Osteocyte (in vitro differentiated cells): ENCODE measurements around the gene PAAF1. TPM values are rescaled to one million over a fixed set of nuclear protein-coding genes. Genes with fewer than 3 reads are reported as not detected.

ENCODE experiments used
- DNase-seq: peaks from one replicate; pipeline ENCODE4 v3.0.0; 2021; ENCODE audit warnings: mixed read lengths; ENCODE audit not compliant: unreplicated experiment; ENCODE audit errors: extremely low spot score
- H3K27ac Mint-ChIP-seq: one replicate; pipeline ENCODE4 v1.8.0; 2021; ENCODE audit warnings: mild to moderate bottlenecking, mixed read lengths; ENCODE audit not compliant: unreplicated experiment
- H3K27me3 Mint-ChIP-seq: one replicate; pipeline ENCODE4 v1.8.0; 2021; ENCODE audit warnings: mixed read lengths; ENCODE audit not compliant: unreplicated experiment
- H3K36me3 Mint-ChIP-seq: one replicate; pipeline ENCODE4 v1.8.0; 2021; ENCODE audit warnings: mixed read lengths; ENCODE audit not compliant: unreplicated experiment
- H3K4me1 Mint-ChIP-seq: one replicate; pipeline ENCODE4 v1.8.0; 2021; ENCODE audit warnings: mixed read lengths; ENCODE audit not compliant: unreplicated experiment
- H3K4me3 Mint-ChIP-seq: one replicate; pipeline ENCODE4 v1.8.0; 2021; ENCODE audit warnings: mild to moderate bottlenecking, moderate library complexity, mixed read lengths; ENCODE audit not compliant: unreplicated experiment
- H3K9me3 Mint-ChIP-seq: one replicate; pipeline ENCODE4 v1.8.0; 2021; ENCODE audit warnings: mixed read lengths; ENCODE audit not compliant: unreplicated experiment
- total RNA-seq: library from RNA; stranded (reverse); gene quantifications from 2 replicates; pipeline ENCODE4 v1.2.1, GENCODE V29; 2021
- TF ChIP-seq, protein P1 (sequence below): fragments of 200-600 bp; sonication (generic); IDR thresholded peaks from 2 replicates; pipeline ENCODE4 v1.5.0; 2021; ENCODE audit warnings: antibody characterized with exemption, mild to moderate bottlenecking, moderate library complexity

Gene PAAF1
- total RNA-seq, 1 donor from 2014 or later, result 17.3 TPM

GRCh38 chr11:73969091-73969490 is 92.3 kb downstream of the PAAF1 start:
- H3K9me3 Mint-ChIP-seq, result no peaks in the 10 kb centered on the region
- no peak overlapping the region for H3K27ac Mint-ChIP-seq
- no peaks in the 10 kb centered on the region for H3K27me3 Mint-ChIP-seq
- peaks cover 22% of the 10 kb centered on the region for H3K4me1 Mint-ChIP-seq
- TF ChIP-seq, protein P1, sequence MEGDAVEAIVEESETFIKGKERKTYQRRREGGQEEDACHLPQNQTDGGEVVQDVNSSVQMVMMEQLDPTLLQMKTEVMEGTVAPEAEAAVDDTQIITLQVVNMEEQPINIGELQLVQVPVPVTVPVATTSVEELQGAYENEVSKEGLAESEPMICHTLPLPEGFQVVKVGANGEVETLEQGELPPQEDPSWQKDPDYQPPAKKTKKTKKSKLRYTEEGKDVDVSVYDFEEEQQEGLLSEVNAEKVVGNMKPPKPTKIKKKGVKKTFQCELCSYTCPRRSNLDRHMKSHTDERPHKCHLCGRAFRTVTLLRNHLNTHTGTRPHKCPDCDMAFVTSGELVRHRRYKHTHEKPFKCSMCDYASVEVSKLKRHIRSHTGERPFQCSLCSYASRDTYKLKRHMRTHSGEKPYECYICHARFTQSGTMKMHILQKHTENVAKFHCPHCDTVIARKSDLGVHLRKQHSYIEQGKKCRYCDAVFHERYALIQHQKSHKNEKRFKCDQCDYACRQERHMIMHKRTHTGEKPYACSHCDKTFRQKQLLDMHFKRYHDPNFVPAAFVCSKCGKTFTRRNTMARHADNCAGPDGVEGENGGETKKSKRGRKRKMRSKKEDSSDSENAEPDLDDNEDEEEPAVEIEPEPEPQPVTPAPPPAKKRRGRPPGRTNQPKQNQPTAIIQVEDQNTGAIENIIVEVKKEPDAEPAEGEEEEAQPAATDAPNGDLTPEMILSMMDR, result no peak
- no peak for DNase-seq
- no peaks in the 10 kb centered on the region for H3K36me3 Mint-ChIP-seq
- no peak overlapping the region for H3K4me3 Mint-ChIP-seq

GRCh38 chr11:73969991-73970800 is 93.4 kb downstream of the PAAF1 start:
- no peak for DNase-seq
- H3K4me1 Mint-ChIP-seq, result peaks cover 21% of the 10 kb centered on the region
- no peaks in the 10 kb centered on the region for H3K27me3 Mint-ChIP-seq
- no peaks in the 10 kb centered on the region for H3K9me3 Mint-ChIP-seq
- no peak overlapping the region for H3K27ac Mint-ChIP-seq
- no peak overlapping the region for H3K4me3 Mint-ChIP-seq
- TF ChIP-seq, protein P1, result no peak
- peaks cover 7% of the 10 kb centered on the region for H3K36me3 Mint-ChIP-seq

DNA sequence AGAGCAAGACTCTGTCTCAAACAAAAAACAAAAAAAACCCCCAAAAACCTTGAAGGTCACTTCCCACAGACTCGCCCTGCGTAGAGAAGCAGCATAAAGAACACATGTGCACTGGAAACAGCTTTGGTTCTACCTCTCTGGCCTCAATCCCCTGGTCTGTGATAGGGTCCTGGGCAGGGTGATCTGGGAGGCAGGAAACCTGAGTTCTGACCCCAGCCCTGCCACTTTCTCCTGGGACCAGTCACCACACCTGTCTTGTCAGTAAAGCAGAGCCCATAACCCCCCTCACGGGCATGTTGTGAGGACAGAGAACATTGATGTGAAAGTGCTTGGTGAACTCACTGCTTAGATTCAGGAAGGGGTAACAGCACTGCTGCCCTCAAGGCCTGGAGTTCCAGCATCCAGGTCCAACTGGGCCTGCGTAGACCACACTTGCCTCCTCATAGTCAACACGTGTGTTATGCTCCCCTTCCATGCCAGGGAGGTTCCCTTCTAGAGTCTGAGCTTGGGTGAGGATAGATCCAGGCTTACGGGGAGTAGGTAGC is 94.4 kb downstream of the PAAF1 start:
- Mint-ChIP-seq H3K36me3 (peaks cover 10% of the 10 kb centered on the region), H3K9me3 (no peaks in the 10 kb centered on the region), H3K27me3 (no peaks in the 10 kb centered on the region), H3K4me1 (peaks cover 23% of the 10 kb centered on the region), H3K27ac (no peak overlapping the region), H3K4me3 (no peak overlapping the region)
- TF ChIP-seq, protein P1, result no peak
- DNase-seq, result no peak

- no peak overlapping the region for H3K27ac Mint-ChIP-seq
- peaks cover 12% of the 10 kb centered on the region for H3K36me3 Mint-ChIP-seq
- H3K27me3 Mint-ChIP-seq, result no peaks in the 10 kb centered on the region
- no peaks in the 10 kb centered on the region for H3K9me3 Mint-ChIP-seq
- no peak for DNase-seq
- H3K4me3 Mint-ChIP-seq, result no peak overlapping the region
- TF ChIP-seq, protein P1, result no peak
- H3K4me1 Mint-ChIP-seq, result peaks cover 23% of the 10 kb centered on the region
Measured at GRCh38 chr11:73972187-73972586, 95.4 kb downstream of the PAAF1 start.

DNA sequence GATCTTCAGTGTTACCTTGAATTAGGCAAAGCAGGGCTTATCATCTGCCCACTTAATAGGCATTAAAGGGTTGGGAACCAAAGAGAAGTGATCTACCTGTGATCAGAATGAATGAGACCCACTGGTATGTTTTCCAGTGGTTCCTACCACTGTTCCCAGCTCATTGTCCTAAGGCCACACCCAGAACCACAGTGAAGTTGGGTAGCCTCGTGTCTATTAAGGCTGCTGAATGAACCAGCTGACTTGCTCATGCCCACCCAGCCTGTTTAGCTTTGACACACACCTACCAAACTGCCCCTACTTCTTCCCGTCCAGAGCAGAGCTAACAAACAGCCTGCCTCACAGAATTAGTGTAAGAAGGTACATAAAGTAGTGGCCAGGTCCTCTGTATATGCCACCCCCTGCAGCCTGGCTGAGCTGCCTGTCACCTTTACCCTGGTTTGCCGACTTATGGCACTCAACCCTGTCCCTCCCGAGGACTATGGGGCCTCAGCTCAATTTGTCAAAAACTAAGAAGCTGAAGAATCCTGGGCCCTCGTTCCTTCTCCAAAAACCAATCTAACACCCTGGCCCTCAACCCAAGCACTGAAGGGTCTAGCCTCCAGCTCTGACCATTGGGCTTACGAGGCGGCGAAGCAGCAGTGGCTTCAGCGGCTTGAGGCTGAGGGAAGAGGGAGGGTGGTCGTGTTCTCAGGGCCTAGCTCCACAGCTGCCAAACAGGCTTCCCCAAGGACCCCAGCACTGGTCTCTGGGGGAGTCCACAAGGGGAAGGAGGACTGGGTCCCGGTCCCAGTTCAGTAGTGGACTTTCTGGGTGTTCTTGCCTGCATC is 96.0 kb downstream of the PAAF1 start:
- peaks cover 16% of the 10 kb centered on the region for H3K36me3 Mint-ChIP-seq
- TF ChIP-seq, protein P1, result no peak
- DNase-seq, result no peak
- no peaks in the 10 kb centered on the region for H3K27me3 Mint-ChIP-seq
- H3K27ac Mint-ChIP-seq, result peak overlapping the region; percentile 18
- no peak overlapping the region for H3K4me3 Mint-ChIP-seq
- peaks cover 23% of the 10 kb centered on the region for H3K4me1 Mint-ChIP-seq
- H3K9me3 Mint-ChIP-seq, result no peaks in the 10 kb centered on the region
